Activated B cell treated with CpG ODN at 0.5 μM for 24 hours (primary cell): ENCODE results near the gene TMEM108. TPM values are rescaled to one million over a fixed set of nuclear protein-coding genes. Genes with fewer than 3 reads are reported as not detected.

ENCODE experiments used
- ATAC-seq: fragments of 200-7000 bp; cut with Tn5 transposase; one replicate; pipeline ENCODE4 v1.10.0; 2021; ENCODE audit warnings: low read depth, mild to moderate bottlenecking, moderate library complexity
- CTCF ChIA-PET: fragments of 350-600 bp; sonication (Branson Sonifier 250); formaldehyde crosslinking; loops from one replicate; lab custom pipeline; 2021; ENCODE audit warnings: antibody characterized with exemption; lab: Charles Lee
- POLR2A ChIA-PET: fragments of 350-600 bp; sonication (Branson Sonifier 250); formaldehyde crosslinking; loops from one replicate; lab custom pipeline; 2021; ENCODE audit warnings: antibody characterized with exemption; lab: Charles Lee
- DNase-seq: peaks from one replicate; pipeline ENCODE4 v3.0.0; 2022
- H3K27ac Mint-ChIP-seq: one replicate; pipeline ENCODE4 v1.8.0; 2020; ENCODE audit warnings: mixed read lengths
- H3K27me3 Mint-ChIP-seq: one replicate; pipeline ENCODE4 v1.8.0; 2021; ENCODE audit warnings: mixed read lengths
- H3K36me3 Mint-ChIP-seq: one replicate; pipeline ENCODE4 v1.8.0; 2021; ENCODE audit warnings: low read depth, mixed read lengths
- H3K4me1 Mint-ChIP-seq: one replicate; pipeline ENCODE4 v1.8.0; 2021; ENCODE audit warnings: mixed read lengths
- H3K4me3 Mint-ChIP-seq: one replicate; pipeline ENCODE4 v1.8.0; 2020; ENCODE audit warnings: mild to moderate bottlenecking, mixed read lengths
- H3K9me3 Mint-ChIP-seq: one replicate; pipeline ENCODE4 v1.8.0; 2020; ENCODE audit warnings: mixed read lengths
- CTCF ChIP-seq: fragments of 200-600 bp; IDR thresholded peaks from one replicate; pipeline ENCODE4 v1.8.0; 2022; ENCODE audit warnings: antibody characterized with exemption, mild to moderate bottlenecking
- intact Hi-C: fragments of 100-400 bp; cut with micrococcal nuclease; formaldehyde crosslinking; loops from one replicate; pipeline ENCODE4 v1.15.1; 2024
- total RNA-seq: library from RNA; stranded (reverse); gene quantifications from 2 replicates; pipeline ENCODE4 v1.2.3, GENCODE V29; 2022

Gene TMEM108
- total RNA-seq, 1 donor from 2014 or later = not detected

- POLR2A ChIA-PET = interaction anchor here (1.0 to 13.0 kb wide), 3 partner anchors 30 to 129 kb away, joined by 3 to 149 read pairs (median 3); partner anchors contain the start of gene CDV3
- TF ChIP-seq CTCF = no peak
- intact Hi-C loops = loop anchor here (2.0 to 10.0 kb wide), 2 partner anchors 218 to 1040 kb away; partner anchors contain the start of genes ANAPC13 and CEP63
- no peak overlapping the region for H3K27ac Mint-ChIP-seq
- peaks cover 70% of the 10 kb centered on the region for H3K4me1 Mint-ChIP-seq
- no peak overlapping the region for H3K4me3 Mint-ChIP-seq
- H3K36me3 Mint-ChIP-seq = no peaks in the 10 kb centered on the region
- H3K27me3 Mint-ChIP-seq = no peaks in the 10 kb centered on the region
- no peak for DNase-seq
- CTCF ChIA-PET = interaction anchor here (0.7 kb wide), 1 partner anchor 130 kb away, joined by 3 read pairs; no protein-coding TSS in a partner anchor
- no peak for ATAC-seq
- H3K9me3 Mint-ChIP-seq = no peaks in the 10 kb centered on the region
These were observed 406.9 kb downstream of the TMEM108 start for GRCh38 chr3:133445108-133445507.
